H1 (cell line): ENCODE results near the gene CDC42EP2. TPM values are rescaled to one million over a fixed set of nuclear protein-coding genes. Genes with fewer than 3 reads are reported as not detected.

Source experiments
- CTCF ChIA-PET: fragments of 300-600 bp; sonication (Branson Sonifier 250); formaldehyde crosslinking; loops from one replicate; lab custom pipeline; 2021; ENCODE audit not compliant: partially characterized antibody; lab: Charles Lee
- POLR2A ChIA-PET: fragments of 300-600 bp; sonication (Branson Sonifier 250); formaldehyde crosslinking; loops from one replicate; lab custom pipeline; 2021; ENCODE audit warnings: inconsistent platforms; ENCODE audit not compliant: partially characterized antibody; lab: Charles Lee
- DNase-seq, 2 experiments: peaks; one replicate each; pipeline versions ENCODE4 v3.0.0 to v3.0.0-alpha.2; 2010 to 2022; ENCODE audit warnings: low spot score in 2 of 2, low read depth in 1 of 2, mixed read lengths in 1 of 2
- FAIRE-seq: peaks from 2 replicates; lab custom pipeline; 2011; peaks lifted over from hg19 to GRCh38; lab: Jason Lieb, UNC
- H2AFZ ChIP-seq: 2 replicates; pipeline ENCODE4 v1.8.1; 2012; ENCODE audit warnings: low read length, inconsistent platforms
- H2AK5ac ChIP-seq: 2 replicates; pipeline ENCODE4 v1.6.1; 2013; ENCODE audit warnings: low read depth, low read length
- H2BK120ac ChIP-seq: replicated peaks from 2 replicates; pipeline ENCODE3; 2013; ENCODE audit warnings: low read depth, low read length, inconsistent platforms
- H2BK12ac ChIP-seq: 2 replicates; pipeline ENCODE4 v1.6.1; 2013; ENCODE audit warnings: low read depth, low read length
- H2BK15ac ChIP-seq: 2 replicates; pipeline ENCODE4 v1.6.1; 2013; ENCODE audit warnings: low read length
- H2BK20ac ChIP-seq: 2 replicates; pipeline ENCODE4 v1.6.1; 2013; ENCODE audit warnings: low read length
- H2BK5ac ChIP-seq: 2 replicates; pipeline ENCODE4 v1.6.1; 2013; ENCODE audit warnings: low read depth, low read length
- H3K14ac ChIP-seq: 2 replicates; pipeline ENCODE4 v1.6.1; 2013; ENCODE audit warnings: inconsistent platforms; ENCODE audit not compliant: insufficient read length
- H3K18ac ChIP-seq: 2 replicates; pipeline ENCODE4 v1.6.1; 2013; ENCODE audit warnings: low read length; ENCODE audit errors: extremely low read depth
- H3K23ac ChIP-seq: 2 replicates; pipeline ENCODE4 v1.6.1; 2013; ENCODE audit warnings: inconsistent platforms; ENCODE audit not compliant: insufficient read length
- H3K23me2 ChIP-seq: 2 replicates; pipeline ENCODE4 v1.6.1; 2013; ENCODE audit warnings: low read depth, low read length
- H3K27ac ChIP-seq: 2 replicates; pipeline ENCODE4 v1.6.1; 2011; ENCODE audit warnings: low read depth, low read length, inconsistent platforms
- H3K27me3 ChIP-seq, 4 experiments: replicated peaks in 1 of 4; 1 replicate in 1 of 4; 2 replicates in 3 of 4; pipeline versions ENCODE4 v1.6.1 to v1.8.1; 2011 to 2013; ENCODE audit warnings: low read length in 3 of 4, mild to moderate bottlenecking in 3 of 4, inconsistent platforms in 2 of 4, mixed read lengths in 2 of 4, moderate library complexity in 1 of 4; ENCODE audit not compliant: control insufficient read depth in 3 of 4, insufficient read depth in 3 of 4; ENCODE audit errors: extremely low read depth in 1 of 4
- H3K36me3 ChIP-seq, 4 experiments: 2 replicates each; pipeline versions ENCODE4 v1.6.1 to v1.8.1; 2011 to 2013; ENCODE audit warnings: mild to moderate bottlenecking in 4 of 4, low read length in 3 of 4, moderate library complexity in 2 of 4, control low read depth in 1 of 4, inconsistent platforms in 1 of 4; ENCODE audit not compliant: insufficient read depth in 4 of 4, control insufficient read depth in 2 of 4
- H3K4ac ChIP-seq: replicated peaks from 2 replicates; pipeline ENCODE3; 2013; ENCODE audit warnings: low read length, low read depth, mixed read lengths, inconsistent platforms; ENCODE audit not compliant: insufficient read length
- H3K4me1 ChIP-seq, 4 experiments: replicated peaks in 1 of 4; 1 replicate in 1 of 4; 2 replicates in 3 of 4; pipeline versions ENCODE4 v1.6.1 to v1.8.1; 2011 to 2013; ENCODE audit warnings: low read length in 3 of 4, inconsistent platforms in 2 of 4, mixed read lengths in 1 of 4; ENCODE audit not compliant: insufficient read depth in 4 of 4, control insufficient read depth in 3 of 4
- H3K4me2 ChIP-seq, 2 experiments: 2 replicates each; pipeline versions ENCODE4 v1.6.1 to v1.8.1; 2011 to 2013; ENCODE audit warnings: low read depth in 2 of 2, low read length in 2 of 2, control low read depth in 1 of 2, inconsistent platforms in 1 of 2, mild to moderate bottlenecking in 1 of 2; ENCODE audit not compliant: insufficient read depth in 1 of 2
- H3K4me3 ChIP-seq, 4 experiments: fragments of 200-600, 300-600 bp in 1 of 4; sonication (generic), shearing (Covaris generic), sonication (Bioruptor Twin) in 1 of 4; 2 replicates each; pipeline versions ENCODE4 v1.5.1 to v1.8.1; 2011 to 2016; ENCODE audit warnings: low read length in 4 of 4, low read depth in 3 of 4, control low read depth in 2 of 4, inconsistent platforms in 2 of 4, mild to moderate bottlenecking in 2 of 4, mixed read lengths in 1 of 4, moderate library complexity in 1 of 4; ENCODE audit not compliant: insufficient read depth in 2 of 4; ENCODE audit errors: extremely low read depth in 1 of 4
- H3K56ac ChIP-seq: replicated peaks from 2 replicates; pipeline ENCODE3; 2013; ENCODE audit warnings: low read depth, mild to moderate bottlenecking, mixed read lengths, low read length, inconsistent platforms; ENCODE audit not compliant: insufficient read length
- H3K79me1 ChIP-seq: 2 replicates; pipeline ENCODE4 v1.6.1; 2013; ENCODE audit warnings: low read depth, low read length, control low read depth
- H3K79me2 ChIP-seq, 2 experiments: 2 replicates each; pipeline versions ENCODE4 v1.6.1 to v1.8.1; 2012 to 2013; ENCODE audit warnings: low read length in 2 of 2, mild to moderate bottlenecking in 2 of 2, inconsistent platforms in 1 of 2; ENCODE audit not compliant: insufficient read depth in 2 of 2, control insufficient read depth in 1 of 2
- H3K9ac ChIP-seq, 4 experiments: replicated peaks in 1 of 4; 1 replicate in 1 of 4; 2 replicates in 3 of 4; pipeline versions ENCODE4 v1.6.1 to v1.8.1; 2011 to 2013; ENCODE audit warnings: low read depth in 3 of 4, low read length in 3 of 4, control low read depth in 2 of 4, mild to moderate bottlenecking in 2 of 4, moderate library complexity in 2 of 4, inconsistent platforms in 1 of 4; ENCODE audit errors: extremely low read depth in 1 of 4
- H3K9me3 ChIP-seq, 2 experiments: 2 replicates each; pipeline versions ENCODE4 v1.6.1 to v1.8.1; 2012 to 2013; ENCODE audit warnings: mild to moderate bottlenecking in 2 of 2, moderate library complexity in 2 of 2, control low read depth in 1 of 2, inconsistent platforms in 1 of 2, low read depth in 1 of 2, low read length in 1 of 2, mixed read lengths in 1 of 2; ENCODE audit not compliant: insufficient read depth in 2 of 2
- H4K20me1 ChIP-seq, 2 experiments: replicated peaks in 1 of 2; 2 replicates each; pipeline versions ENCODE3 to v1.8.1; 2011 to 2013; ENCODE audit warnings: inconsistent platforms in 2 of 2, low read length in 2 of 2, mild to moderate bottlenecking in 1 of 2; ENCODE audit not compliant: insufficient read depth in 2 of 2, control insufficient read depth in 1 of 2
- H4K5ac ChIP-seq: 2 replicates; pipeline ENCODE4 v1.6.1; 2013; ENCODE audit warnings: low read length, low read depth, mixed read lengths, inconsistent platforms; ENCODE audit not compliant: insufficient read length
- H4K8ac ChIP-seq: 2 replicates; pipeline ENCODE4 v1.8.0; 2013; ENCODE audit warnings: mild to moderate bottlenecking, moderate library complexity, low read length, inconsistent platforms; ENCODE audit not compliant: insufficient read depth; ENCODE audit errors: extremely low read depth
- H4K91ac ChIP-seq: replicated peaks from 2 replicates; pipeline ENCODE3; 2013; ENCODE audit warnings: low read length, mixed read lengths, inconsistent platforms; ENCODE audit not compliant: insufficient read length
- EZH2 ChIP-seq: fragments of 200-600 bp; sonication (generic); IDR thresholded peaks from 2 replicates; pipeline ENCODE4 v1.7.1; 2012; ENCODE audit warnings: low read depth, mild to moderate bottlenecking, moderate library complexity, low read length, inconsistent platforms; ENCODE audit not compliant: severe bottlenecking
- GABPA ChIP-seq: IDR thresholded peaks from 2 replicates; pipeline ENCODE4 v1.6.1; 2011; ENCODE audit warnings: mild to moderate bottlenecking, low read length, moderate library complexity, borderline replicate concordance; ENCODE audit not compliant: insufficient read depth
- MAFK ChIP-seq: IDR thresholded peaks from 2 replicates; pipeline ENCODE4 v1.6.1; 2012; ENCODE audit warnings: low read depth, mild to moderate bottlenecking, improper control_type of control experiment, low read length
- MAX ChIP-seq: IDR thresholded peaks from 2 replicates; pipeline ENCODE4 v1.6.1; 2012; ENCODE audit warnings: inconsistent platforms
- NANOG ChIP-seq: IDR thresholded peaks from 2 replicates; pipeline ENCODE4 v1.6.1; 2011; ENCODE audit warnings: low read length, low read depth, mild to moderate bottlenecking, inconsistent platforms; ENCODE audit not compliant: insufficient read depth, poor library complexity, severe bottlenecking
- POU5F1 ChIP-seq: IDR thresholded peaks from 2 replicates; pipeline ENCODE4 v1.6.1; 2011; ENCODE audit warnings: low read depth, mild to moderate bottlenecking, low read length, moderate library complexity
- SP1 ChIP-seq: IDR thresholded peaks from 2 replicates; pipeline ENCODE4 v1.6.1; 2011; ENCODE audit warnings: low read depth, low read length
- WGBS, 2 experiments: shearing (Covaris generic) in 1 of 2; methylation state at CpG; one replicate each; pipeline versions ENCODE4 v1.1.6 to v1.1.7; 2013 to 2015; ENCODE audit warnings: low lambda C conversion rate in 2 of 2, mixed read lengths in 2 of 2, inconsistent platforms in 1 of 2, low coverage in 1 of 2, missing lambda C conversion rate in 1 of 2; ENCODE audit not compliant: insufficient replicate concordance in 2 of 2, insufficient coverage in 1 of 2, insufficient read length in 1 of 2; ENCODE audit errors: extremely low coverage in 1 of 2, missing lambda C conversion rate in 1 of 2; 5-methylcytosine and 5-hydroxymethylcytosine counted together
- polyA plus RNA-seq, 7 experiments: library from polyadenylated mRNA; depleted of rRNA in 3 of 7; stranded (reverse) in 5 of 7; unstranded in 2 of 7; fragments of >200 nt in 5 of 7; fragments of 200-250 nt in 2 of 7; gene quantifications; 1 replicate in 5 of 7; 2 replicates in 1 of 7; 4 replicates in 1 of 7; pipeline versions ENCODE4 v1.2.1 to v1.2.3, GENCODE V29; 2011 to 2013; ENCODE audit warnings: missing spikeins in 2 of 7, mixed read lengths in 2 of 7
- total RNA-seq: library from RNA; stranded (reverse); fragmentation: NEBNext Ultra II Directional; extraction: Animal tissue kit (Norgen Biotek cat#: 25700); gene quantifications from 2 replicates; pipeline ENCODE4 v1.2.1, GENCODE V29; 2021
- TF ChIP-seq, protein P1 (sequence below), 3 experiments: IDR thresholded peaks; 1 replicate in 2 of 3; 2 replicates in 1 of 3; pipeline versions ENCODE4 v1.5.1 to v1.6.1; 2011; ENCODE audit warnings: low read length in 3 of 3, mild to moderate bottlenecking in 3 of 3, inconsistent platforms in 2 of 3, low read depth in 1 of 3, moderate library complexity in 1 of 3; ENCODE audit not compliant: insufficient read depth in 1 of 3; ENCODE audit errors: control extremely low read depth in 1 of 3

Gene CDC42EP2
- total and polyA plus RNA-seq, 2 of the 8 experiments (the other 6 are each of a cell fraction or from before 2014, with no cell fraction given), result 11.8 to 13.3 TPM

- 88% methylated on average over 12 of the region's 13 CpGs; no CpG with 5 or more reads in 1 of the 2 experiments for WGBS, 2 experiments
- Histone ChIP-seq H3K56ac (no peak overlapping the region), H2BK5ac (no peak overlapping the region), H2AFZ (no peak overlapping the region), H3K14ac (no peak overlapping the region), H3K79me1 (peaks cover 12% of the 10 kb centered on the region), H2BK15ac (no peak overlapping the region), H3K79me2 (peaks cover 0 to 16% of the 10 kb centered on the region in 2 experiments; a peak in 2 of 4 replicates), H3K18ac (no peak overlapping the region), H2BK120ac (no peak overlapping the region), H3K27ac (no peak overlapping the region), H2AK5ac (no peak overlapping the region), H4K8ac (no peak overlapping the region), H3K23ac (no peak overlapping the region), H3K9me3 (no peaks in the 10 kb centered on the region), H3K4me1 (peaks cover 0 to 5% (median 2%) of the 10 kb centered on the region in 4 experiments; a peak in 3 of 7 replicates), H3K4ac (no peak overlapping the region), H3K4me2 (no peak overlapping the region), H3K4me3 (no peak overlapping the region), H4K20me1 (peaks cover 9 to 16% of the 10 kb centered on the region in 2 experiments), H3K36me3 (peaks cover 0 to 17% (median 7%) of the 10 kb centered on the region in 4 experiments; a peak in 7 of 8 replicates), H3K23me2 (no peaks in the 10 kb centered on the region), H2BK20ac (no peak overlapping the region), H2BK12ac (no peak overlapping the region), H4K91ac (no peak overlapping the region), H4K5ac (no peak overlapping the region), H3K9ac (no peak overlapping the region), H3K27me3 (no peaks in the 10 kb centered on the region)
- no peak for FAIRE-seq
- POLR2A ChIA-PET, result interaction anchor here (1.2 to 20.9 kb wide), 4 partner anchors 9 to 26 kb away, joined by 3 to 208 read pairs (median 16); partner anchors contain the start of genes CDC42EP2 and DPF2
- DNase-seq, result no peak
- CTCF ChIA-PET, result interaction anchor here (0.9 to 52.8 kb wide), 4 partner anchors 10 to 96 kb away, joined by 4 to 1179 read pairs (median 112); partner anchors contain the start of gene DPF2
- no peak for TF ChIP-seq MAFK
- TF ChIP-seq GABPA, result no peak
- TF ChIP-seq NANOG, result no peak
- TF ChIP-seq POU5F1, result no peak
- no peak for TF ChIP-seq SP1
- no peak for TF ChIP-seq EZH2
- no peak for TF ChIP-seq MAX
- TF ChIP-seq, protein P1, sequence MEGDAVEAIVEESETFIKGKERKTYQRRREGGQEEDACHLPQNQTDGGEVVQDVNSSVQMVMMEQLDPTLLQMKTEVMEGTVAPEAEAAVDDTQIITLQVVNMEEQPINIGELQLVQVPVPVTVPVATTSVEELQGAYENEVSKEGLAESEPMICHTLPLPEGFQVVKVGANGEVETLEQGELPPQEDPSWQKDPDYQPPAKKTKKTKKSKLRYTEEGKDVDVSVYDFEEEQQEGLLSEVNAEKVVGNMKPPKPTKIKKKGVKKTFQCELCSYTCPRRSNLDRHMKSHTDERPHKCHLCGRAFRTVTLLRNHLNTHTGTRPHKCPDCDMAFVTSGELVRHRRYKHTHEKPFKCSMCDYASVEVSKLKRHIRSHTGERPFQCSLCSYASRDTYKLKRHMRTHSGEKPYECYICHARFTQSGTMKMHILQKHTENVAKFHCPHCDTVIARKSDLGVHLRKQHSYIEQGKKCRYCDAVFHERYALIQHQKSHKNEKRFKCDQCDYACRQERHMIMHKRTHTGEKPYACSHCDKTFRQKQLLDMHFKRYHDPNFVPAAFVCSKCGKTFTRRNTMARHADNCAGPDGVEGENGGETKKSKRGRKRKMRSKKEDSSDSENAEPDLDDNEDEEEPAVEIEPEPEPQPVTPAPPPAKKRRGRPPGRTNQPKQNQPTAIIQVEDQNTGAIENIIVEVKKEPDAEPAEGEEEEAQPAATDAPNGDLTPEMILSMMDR (IDR thresholded peaks at IDR 0.05; ENCODE audit: control extremely low read depth in 1 of 3, insufficient read depth in 1 of 3, low read depth in 1 of 3, low read length in 3 of 3), result no peak
Observed at GRCh38 chr11:65321828-65322485, 7.3 kb downstream of the CDC42EP2 start.
